Muscle of back (tissue), 11 donors: ENCODE measurements around the gene VIL1. TPM values are rescaled to one million over a fixed set of nuclear protein-coding genes. Genes with fewer than 3 reads are reported as not detected.

ENCODE experiments used
- DNase-seq, 3 donors: peaks; one replicate each; pipeline versions ENCODE4 v3.0.0 to v3.0.0-alpha.2; 2013
- polyA plus RNA-seq, 10 donors: library from polyadenylated mRNA; unstranded; fragments of 120-200 nt; gene quantifications; one replicate each; pipeline ENCODE4 v1.2.1, GENCODE V29; 2013; ENCODE audit not compliant: insufficient read length in 10 of 10

The VIL1 gene
- polyA plus RNA-seq, 10 donors, result 0.04 to 0.39 (median 0.11) TPM; not detected in 2

GRCh38 chr2:218482651-218483050, 63.7 kb downstream of the VIL1 start:
- DNase-seq, result no peak

DNA sequence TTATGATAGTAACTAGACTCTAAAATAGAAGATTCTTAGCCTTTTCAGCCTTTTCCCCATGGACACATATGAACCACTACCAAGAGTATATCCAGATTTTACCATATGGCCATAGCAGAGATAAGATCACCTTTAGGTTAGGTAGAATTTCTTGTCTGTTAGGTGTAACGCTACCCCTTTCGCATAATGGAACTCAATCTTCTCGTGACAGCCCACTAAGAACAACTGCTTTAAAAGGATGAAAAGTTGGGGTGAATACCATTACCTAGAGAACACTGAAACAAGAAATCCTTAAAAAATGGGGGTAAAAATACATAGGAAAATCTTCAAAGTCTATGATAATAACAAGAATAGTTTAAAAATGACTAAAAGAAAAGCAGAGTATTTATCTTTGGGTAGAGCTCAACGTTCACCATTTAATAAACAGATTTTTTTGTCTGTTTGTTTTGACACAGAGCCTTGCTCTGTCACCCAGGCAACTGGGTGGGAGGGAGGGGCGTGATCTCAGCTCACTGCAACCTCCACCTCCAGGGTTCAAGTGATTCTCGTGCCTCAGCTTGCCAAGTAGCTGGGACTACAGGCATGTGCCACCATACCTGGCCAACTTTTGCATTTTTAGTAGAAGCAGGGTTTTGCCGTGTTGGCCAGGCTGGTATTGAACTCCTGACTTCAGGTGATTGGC, 67.2 kb downstream of the VIL1 start:
- DNase-seq, result no peak

GRCh38 chr2:218500501-218501060, 81.7 kb downstream of the VIL1 start:
- no peak for DNase-seq

GRCh38 chr2:218501665-218502064, 82.7 kb downstream of the VIL1 start:
- DNase-seq, result peak; percentile 16 to 39 (median 20)

Other genes with a start within 250 kb of the VIL1 start
- 100 to 1,000 TPM; 208 to 261 (median 235) TPM for gene ARPC2, start 201.9 kb upstream of the VIL1 start, polyA plus RNA-seq
- gene GPBAR1, start 158.1 kb upstream of the VIL1 start, polyA plus RNA-seq, result 1 to 10 TPM; 1.4 to 3.2 (median 2.0) TPM
- 100 to 1,000 TPM in 1 of 10 donors, 10 to 100 TPM in 9; 70.4 to 105 (median 83.8) TPM for gene AAMP, start 149.0 kb upstream of the VIL1 start, polyA plus RNA-seq
- 10 to 100 TPM; 40.3 to 56.1 (median 44.9) TPM for gene PNKD, start 148.6 kb upstream of the VIL1 start, polyA plus RNA-seq
- 100 to 1,000 TPM in 3 of 10 donors, 10 to 100 TPM in 7; 71.2 to 109 (median 96.1) TPM for gene TMBIM1, start 126.6 kb upstream of the VIL1 start, polyA plus RNA-seq
- under 1 TPM in 2 of 10 donors, not detected in 8; 0.09 to 0.12 TPM for gene CATIP, start 62.3 kb upstream of the VIL1 start, polyA plus RNA-seq
- gene SLC11A1, start 36.9 kb upstream of the VIL1 start, polyA plus RNA-seq, result 1 to 10 TPM in 2 of 10 donors, under 1 TPM in 8; 0.29 to 1.6 (median 0.75) TPM
- 100 to 1,000 TPM in 2 of 10 donors, 10 to 100 TPM in 8; 77.9 to 102 (median 90.3) TPM for gene CTDSP1, start 19.3 kb upstream of the VIL1 start, polyA plus RNA-seq
- 10 to 100 TPM in 6 of 10 donors, 1 to 10 TPM in 4; 7.7 to 13.1 (median 10.9) TPM for gene USP37, start 149.2 kb downstream of the VIL1 start, polyA plus RNA-seq
- 10 to 100 TPM; 29.2 to 45.1 (median 37.3) TPM for gene CNOT9, start 149.7 kb downstream of the VIL1 start, polyA plus RNA-seq
- gene PLCD4, start 188.8 kb downstream of the VIL1 start, polyA plus RNA-seq, result 10 to 100 TPM; 16.7 to 52.3 (median 40.0) TPM
- gene ZNF142, start 240.5 kb downstream of the VIL1 start, polyA plus RNA-seq, result 10 to 100 TPM; 11.2 to 13.9 (median 12.3) TPM
- 10 to 100 TPM; 27.8 to 44.3 (median 35.2) TPM for gene BCS1L, start 240.6 kb downstream of the VIL1 start, polyA plus RNA-seq